ENCODE results near the gene CSTPP1.

DNA sequence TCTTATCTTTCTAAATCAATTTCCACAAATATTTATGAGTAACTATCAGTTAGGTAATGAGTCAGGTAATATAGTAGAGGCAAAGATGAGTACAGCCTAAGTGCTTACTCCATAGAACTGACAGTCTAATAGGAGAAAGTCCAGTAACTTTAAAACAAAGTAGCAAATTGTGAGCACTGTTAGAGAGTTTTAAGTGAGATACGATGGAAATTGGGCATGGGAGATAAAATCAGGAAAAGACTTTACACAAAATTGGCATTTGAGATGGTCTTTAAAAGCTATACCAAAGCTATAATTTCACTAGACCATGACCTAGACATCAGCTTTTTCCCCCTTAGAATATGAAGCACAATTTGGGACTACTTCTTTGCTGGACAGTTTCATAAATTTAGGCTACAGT lies 113.7 kb downstream of the CSTPP1 start:
- TF ChIP-seq, protein P1, sequence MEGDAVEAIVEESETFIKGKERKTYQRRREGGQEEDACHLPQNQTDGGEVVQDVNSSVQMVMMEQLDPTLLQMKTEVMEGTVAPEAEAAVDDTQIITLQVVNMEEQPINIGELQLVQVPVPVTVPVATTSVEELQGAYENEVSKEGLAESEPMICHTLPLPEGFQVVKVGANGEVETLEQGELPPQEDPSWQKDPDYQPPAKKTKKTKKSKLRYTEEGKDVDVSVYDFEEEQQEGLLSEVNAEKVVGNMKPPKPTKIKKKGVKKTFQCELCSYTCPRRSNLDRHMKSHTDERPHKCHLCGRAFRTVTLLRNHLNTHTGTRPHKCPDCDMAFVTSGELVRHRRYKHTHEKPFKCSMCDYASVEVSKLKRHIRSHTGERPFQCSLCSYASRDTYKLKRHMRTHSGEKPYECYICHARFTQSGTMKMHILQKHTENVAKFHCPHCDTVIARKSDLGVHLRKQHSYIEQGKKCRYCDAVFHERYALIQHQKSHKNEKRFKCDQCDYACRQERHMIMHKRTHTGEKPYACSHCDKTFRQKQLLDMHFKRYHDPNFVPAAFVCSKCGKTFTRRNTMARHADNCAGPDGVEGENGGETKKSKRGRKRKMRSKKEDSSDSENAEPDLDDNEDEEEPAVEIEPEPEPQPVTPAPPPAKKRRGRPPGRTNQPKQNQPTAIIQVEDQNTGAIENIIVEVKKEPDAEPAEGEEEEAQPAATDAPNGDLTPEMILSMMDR (IDR thresholded peaks at IDR 0.05) = no peak
- TF ChIP-seq POLR2AphosphoS5 (IDR thresholded peaks at IDR 0.05) = no peak

Measured in esophagus muscularis mucosa (tissue), 3 donors.